IMR-90 (cell line): ENCODE data around the gene GPC6. TPM values are rescaled to one million over a fixed set of nuclear protein-coding genes. Genes with fewer than 3 reads are reported as not detected.

Source experiments
- ATAC-seq: fragments of 200-7000 bp; cut with Tn5 transposase; 2 replicates; pipeline ENCODE4 v1.9.1; 2020; ENCODE audit warnings: low read depth, mild to moderate bottlenecking, moderate library complexity
- BruUV-seq: library from RNA; stranded (reverse); fragments of 400-500 nt; replicated peaks from 2 replicates; lab custom pipeline; 2021; lab: Mats Ljungman, UMichigan
- CTCF ChIA-PET: fragments of 300-600 bp; formaldehyde crosslinking; extraction: SDS; loops from one replicate; lab custom pipeline; 2021; ENCODE audit warnings: antibody characterized with exemption; lab: Yijun Ruan, JAX
- POLR2A ChIA-PET: fragments of 300-600 bp; sonication (Branson Sonifier 250); formaldehyde crosslinking; loops from one replicate; lab custom pipeline; 2022; ENCODE audit warnings: antibody characterized with exemption; ENCODE audit not compliant: unreplicated experiment; lab: Charles Lee
- DNase-seq: peaks from one replicate; pipeline ENCODE4 v3.0.0; 2013
- H2AFZ ChIP-seq: replicated peaks from 2 replicates; pipeline ENCODE3; 2013; ENCODE audit warnings: low read length, mild to moderate bottlenecking; ENCODE audit not compliant: poor library complexity
- H2AK5ac ChIP-seq: 2 replicates; pipeline ENCODE4 v1.6.1; 2013; ENCODE audit warnings: low read depth, low read length, inconsistent platforms
- H2AK9ac ChIP-seq: replicated peaks from 2 replicates; pipeline ENCODE3; 2013; ENCODE audit warnings: mild to moderate bottlenecking, low read depth, low read length, moderate library complexity; ENCODE audit not compliant: poor library complexity
- H2BK120ac ChIP-seq: 2 replicates; pipeline ENCODE4 v1.6.1; 2013; ENCODE audit warnings: low read depth, low read length, inconsistent platforms
- H2BK15ac ChIP-seq: 3 replicates; pipeline ENCODE4 v1.6.1; 2013; ENCODE audit warnings: low read depth, low read length, inconsistent platforms
- H2BK20ac ChIP-seq: 2 replicates; pipeline ENCODE4 v1.6.1; 2013; ENCODE audit warnings: low read depth, mild to moderate bottlenecking, inconsistent platforms, low read length, moderate library complexity
- H2BK5ac ChIP-seq: 2 replicates; pipeline ENCODE4 v1.6.1; 2013; ENCODE audit warnings: mild to moderate bottlenecking, low read depth, low read length, inconsistent platforms; ENCODE audit not compliant: poor library complexity, severe bottlenecking
- H3K14ac ChIP-seq: replicated peaks from 2 replicates; pipeline ENCODE4 v1.6.1; 2013; ENCODE audit warnings: low read depth, low read length, inconsistent platforms
- H3K18ac ChIP-seq: 2 replicates; pipeline ENCODE4 v1.6.1; 2013; ENCODE audit warnings: low read depth, low read length, control low read depth
- H3K23ac ChIP-seq: 2 replicates; pipeline ENCODE4 v1.6.1; 2013; ENCODE audit warnings: low read depth, low read length, inconsistent platforms
- H3K27ac ChIP-seq: 2 replicates; pipeline ENCODE4 v1.5.1; 2013; ENCODE audit warnings: mild to moderate bottlenecking, control low read depth, low read length; ENCODE audit not compliant: insufficient read depth
- H3K27me3 ChIP-seq: 2 replicates; pipeline ENCODE4 v1.6.1; 2013; ENCODE audit warnings: low read length; ENCODE audit not compliant: control insufficient read depth, insufficient read depth
- H3K36me3 ChIP-seq: 2 replicates; pipeline ENCODE4 v1.6.1; 2013; ENCODE audit warnings: low read length, mixed read lengths; ENCODE audit not compliant: control insufficient read depth, insufficient read depth
- H3K4ac ChIP-seq: 2 replicates; pipeline ENCODE4 v1.6.1; 2013; ENCODE audit warnings: low read depth, low read length, inconsistent platforms
- H3K4me1 ChIP-seq: 2 replicates; pipeline ENCODE4 v1.6.1; 2013; ENCODE audit warnings: low read length, mixed read lengths; ENCODE audit not compliant: control insufficient read depth, insufficient read depth
- H3K4me2 ChIP-seq: 2 replicates; pipeline ENCODE4 v1.6.1; 2013; ENCODE audit warnings: low read depth, mild to moderate bottlenecking, control low read depth, low read length, moderate library complexity
- H3K4me3 ChIP-seq: 2 replicates; pipeline ENCODE4 v1.5.1; 2013; ENCODE audit warnings: low read depth, mild to moderate bottlenecking, control low read depth, low read length, moderate library complexity; ENCODE audit not compliant: insufficient read depth
- H3K56ac ChIP-seq: 2 replicates; pipeline ENCODE4 v1.6.1; 2013; ENCODE audit warnings: low read length, inconsistent platforms; ENCODE audit not compliant: insufficient read depth; ENCODE audit errors: extremely low read depth
- H3K79me1 ChIP-seq, 2 experiments: 2 replicates each; pipeline ENCODE4 v1.6.1; 2013; ENCODE audit warnings: low read length in 2 of 2, inconsistent platforms in 1 of 2, low read depth in 1 of 2
- H3K9ac ChIP-seq: 2 replicates; pipeline ENCODE4 v1.6.1; 2013; ENCODE audit warnings: low read depth, low read length, control low read depth
- H3K9me1 ChIP-seq: 2 replicates; pipeline ENCODE4 v1.6.1; 2013; ENCODE audit warnings: low read length, inconsistent platforms; ENCODE audit not compliant: insufficient read depth
- H3K9me3 ChIP-seq: 2 replicates; pipeline ENCODE4 v1.6.1; 2013; ENCODE audit warnings: low read length; ENCODE audit not compliant: control insufficient read depth, insufficient read depth
- H4K20me1 ChIP-seq: 2 replicates; pipeline ENCODE4 v1.6.1; 2013; ENCODE audit warnings: low read length, inconsistent platforms; ENCODE audit not compliant: insufficient read depth
- H4K5ac ChIP-seq: 2 replicates; pipeline ENCODE4 v1.6.1; 2013; ENCODE audit warnings: mild to moderate bottlenecking, low read depth, low read length, control low read depth
- H4K8ac ChIP-seq, 2 experiments: 2 replicates each; pipeline ENCODE4 v1.6.1; 2013; ENCODE audit warnings: low read depth in 2 of 2, low read length in 2 of 2, control low read depth in 1 of 2, inconsistent platforms in 1 of 2
- H4K91ac ChIP-seq: 2 replicates; pipeline ENCODE4 v1.6.1; 2013; ENCODE audit warnings: low read depth, low read length, inconsistent platforms; ENCODE audit not compliant: insufficient read depth
- CEBPB ChIP-seq: IDR thresholded peaks from 2 replicates; pipeline ENCODE4 v1.6.1; 2012; ENCODE audit warnings: low read depth, low read length, improper control_type of control experiment
- CHD1 ChIP-seq: IDR thresholded peaks from 2 replicates; pipeline ENCODE4 v1.6.1; 2012; ENCODE audit warnings: low read depth, low read length, improper control_type of control experiment
- ELK1 ChIP-seq: fragments of 150-350 bp; IDR thresholded peaks from 2 replicates; pipeline ENCODE4 v1.6.1; 2016; ENCODE audit warnings: low read depth, mild to moderate bottlenecking, low read length, moderate library complexity, borderline replicate concordance
- FOS ChIP-seq: fragments of 150-350 bp; IDR thresholded peaks from 2 replicates; pipeline ENCODE4 v1.6.1; 2016; ENCODE audit warnings: low read depth, low read length
- MXI1 ChIP-seq: IDR thresholded peaks from 2 replicates; pipeline ENCODE4 v1.6.1; 2012; ENCODE audit warnings: low read depth, mild to moderate bottlenecking, low read length, moderate library complexity, borderline replicate concordance
- NFE2L2 ChIP-seq: fragments of 150-350 bp; IDR thresholded peaks from 2 replicates; pipeline ENCODE4 v1.6.1; 2016; ENCODE audit warnings: low read depth, mild to moderate bottlenecking, low read length
- RAD21 ChIP-seq: IDR thresholded peaks from 2 replicates; pipeline ENCODE4 v1.6.1; 2012; ENCODE audit warnings: low read length, improper control_type of control experiment
- RFX5 ChIP-seq: IDR thresholded peaks from 2 replicates; pipeline ENCODE4 v1.8.0; 2012; ENCODE audit warnings: low read depth, mild to moderate bottlenecking, low read length, moderate library complexity
- USF2 ChIP-seq: fragments of 150-350 bp; IDR thresholded peaks from 2 replicates; pipeline ENCODE4 v1.6.1; 2017; ENCODE audit warnings: mild to moderate bottlenecking, antibody characterized with exemption, low read length, low read depth
- WGBS, 2 experiments: methylation state at CpG; one replicate each; pipeline versions ENCODE4 v1.1.5 to v1.1.7; 2013; ENCODE audit warnings: missing lambda C conversion rate in 2 of 2; ENCODE audit not compliant: insufficient read length in 1 of 2; ENCODE audit errors: extremely low coverage in 2 of 2; 5-methylcytosine and 5-hydroxymethylcytosine counted together
- dilution Hi-C: fragments of 300-500 bp; cut with HindIII; formaldehyde crosslinking; loops from one replicate; pipeline ENCODE4 v1.14.3; 2018; ENCODE audit warnings: low sequenced_read_pairs; ENCODE audit not compliant: unreplicated experiment
- in situ Hi-C: fragments of 300-500 bp; cut with MboI; formaldehyde crosslinking; loops from 3 replicates; pipeline ENCODE4 v1.14.3; 2019; ENCODE audit warnings: low sequenced_read_pairs, inconsistent platforms, mixed read lengths
- intact Hi-C: fragments of 100-400 bp; cut with micrococcal nuclease; formaldehyde crosslinking; loops from 2 replicates; pipeline ENCODE4 v1.10.0; 2022
- polyA plus RNA-seq, 3 experiments: library from polyadenylated mRNA; depleted of rRNA; stranded (reverse); fragments of >200 nt; gene quantifications; 2 replicates each; pipeline ENCODE4 v1.2.3, GENCODE V29; 2012; ENCODE audit warnings: low replicate concordance in 1 of 3
- total RNA-seq: library from RNA; depleted of rRNA; stranded (reverse); fragments of >200 nt; gene quantifications from 2 replicates; pipeline ENCODE4 v1.2.3, GENCODE V29; 2012

GPC6 gene
- total and polyA plus RNA-seq, 2 of the 4 experiments (the other 2 are of a cell fraction): 14.9 to 39.4 TPM

GRCh38 chr13:93899981-93900380 lies 673.4 kb downstream of the GPC6 start:
- Histone ChIP-seq H3K4ac (no peak overlapping the region; the same call in 1 of the 2 replicates), H3K79me1 (no peaks in the 10 kb centered on the region), H4K91ac (no peak overlapping the region; the same call in 1 of the 2 replicates), H3K9me1 (peaks cover 2% of the 10 kb centered on the region; the same call in 1 of the 2 replicates), H2AK5ac (no peak overlapping the region), H3K27ac (peak overlapping the region; percentile 81; the same call in 1 of the 2 replicates), H3K56ac (no peak overlapping the region), H2AFZ (no peak overlapping the region), H3K23ac (no peak overlapping the region), H3K4me3 (no peak overlapping the region), H3K18ac (peak overlapping the region; percentile 63), H3K36me3 (no peaks in the 10 kb centered on the region), H2BK5ac (peak overlapping the region; percentile 79), H3K27me3 (no peaks in the 10 kb centered on the region), H2BK120ac (0 out of 2 replicates have a peak overlapping the region, but pooled peaks have one; percentile 32), H4K20me1 (no peaks in the 10 kb centered on the region), H2AK9ac (no peak overlapping the region), H3K4me1 (peaks cover 7% of the 10 kb centered on the region), H3K4me2 (0 out of 2 replicates have a peak overlapping the region, but pooled peaks have one; percentile 32), H3K9ac (no peak overlapping the region), H3K9me3 (no peaks in the 10 kb centered on the region), H2BK15ac (no peak overlapping the region), H4K5ac (peak overlapping the region; percentile 33; the same call in 1 of the 2 replicates), H2BK20ac (peak overlapping the region; percentile 29; the same call in 1 of the 2 replicates), H3K14ac (0 out of 2 replicates have a peak overlapping the region, but pooled peaks have one; percentile 57), H4K8ac (peak overlapping the region in 1 of 2 experiments; percentile 40; a peak in 1 of 4 replicates)
- dilution Hi-C loops: no loop called here
- TF ChIP-seq CEBPB (no peak), NFE2L2 (no peak), MXI1 (no peak), FOS (no peak), ELK1 (no peak), CHD1 (no peak), RAD21 (no peak), RFX5 (no peak), USF2 (no peak)
- no CpG with 5 or more reads among the region's 2 CpGs for WGBS, 2 experiments
- in situ Hi-C loops: no loop called here
- ChIA-PET POLR2A (no interaction called here), CTCF (no interaction called here)
- ATAC-seq (no peak; the same call in 1 of the 2 replicates), DNase-seq (peak; percentile 28)
- BruUV-seq: no TSS peak
- intact Hi-C loops: loop anchor here (10.0 kb wide), 1 partner anchor 295 kb away; no protein-coding TSS in a partner anchor
